ENCODE measurements around the gene CCR2. TPM values are rescaled to one million over a fixed set of nuclear protein-coding genes. Genes with fewer than 3 reads are reported as not detected.
"Not testable (repeated sequence)": the region's sequence is repeated elsewhere in the genome, so short reads cannot be mapped to it uniquely, and the experiment has no call there.

The CCR2 gene
- total and polyA plus RNA-seq, 7 donors: 0.69 to 3.1 (median 1.6) TPM

DNA sequence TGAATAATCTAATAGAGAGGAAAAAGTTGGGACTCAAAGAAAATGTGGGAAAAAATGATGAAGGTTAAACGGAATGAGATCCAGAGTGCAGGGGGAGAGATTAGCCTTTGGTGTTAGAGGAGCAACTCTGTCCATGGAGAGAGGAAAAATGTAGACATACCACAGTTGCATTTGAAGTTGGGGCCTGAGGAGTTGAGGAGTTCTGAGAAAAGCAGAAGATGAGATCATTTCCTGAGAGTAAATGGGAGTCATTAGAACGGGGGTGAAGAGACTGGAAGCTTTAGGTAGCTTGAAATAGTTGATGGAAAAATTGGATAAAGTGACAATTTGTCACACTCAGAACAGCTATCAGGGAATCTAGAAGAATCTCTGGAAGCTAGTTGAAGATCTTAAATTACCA is 45.6 kb downstream of the CCR2 start:
- intact Hi-C loops (cut with DNase I): no loop called here
- 64 to 84% methylated on average over 2 of the region's 2 CpGs for WGBS, 2 donors

DNA sequence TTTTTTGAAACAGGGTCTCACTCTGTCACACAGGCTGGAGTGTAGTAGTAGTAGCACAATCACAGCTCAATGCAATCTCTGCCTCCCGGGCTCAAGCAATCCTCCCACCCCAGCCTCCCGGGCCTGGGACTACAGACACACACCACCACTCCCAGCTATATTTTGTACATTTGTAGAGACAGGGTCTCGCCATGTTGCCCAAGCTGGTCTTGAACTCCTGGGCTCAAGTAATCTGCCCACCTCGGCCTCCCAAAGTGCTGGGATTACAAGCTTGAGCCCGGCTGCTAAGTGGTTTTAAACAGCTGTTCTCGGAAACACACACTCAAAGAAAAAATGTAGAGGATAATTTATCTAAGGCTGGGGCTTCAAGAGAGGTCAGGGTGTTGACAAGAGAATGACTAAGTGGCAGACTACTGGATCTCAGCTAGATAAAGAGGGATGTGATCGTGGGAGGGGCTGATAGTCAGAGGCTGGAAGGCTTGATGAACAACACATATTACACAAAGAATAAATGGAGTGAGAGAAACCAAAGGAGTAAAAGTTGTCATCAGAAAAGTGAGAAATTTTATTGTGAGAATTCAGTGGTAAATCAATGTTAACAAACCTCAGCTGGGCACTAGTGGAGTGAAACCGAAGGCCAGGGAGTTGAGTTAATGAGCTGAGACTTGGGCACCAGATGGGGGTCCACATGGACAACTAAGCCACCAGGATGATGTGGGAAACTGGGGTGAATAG is 46.3 kb downstream of the CCR2 start:
- H3K36me3 ChIP-seq: no peaks in the 10 kb centered on the region
- WGBS, 2 donors: 84 to 86% methylated on average over 8 of the region's 8 CpGs
- H3K4me3 ChIP-seq: no peak overlapping the region
- no peaks in the 10 kb centered on the region for H3K4me1 ChIP-seq
- no peak overlapping the region for H3K27ac ChIP-seq
- intact Hi-C loops (cut with DNase I): no loop called here
- DNase-seq: no peak
- no peaks in the 10 kb centered on the region for H3K27me3 ChIP-seq
- TF ChIP-seq EP300 (IDR thresholded peaks at IDR 0.05) (no peak), POLR2AphosphoS5 (IDR thresholded peaks at IDR 0.05) (no peak), POLR2A (IDR thresholded peaks at IDR 0.05) (no peak)
- TF ChIP-seq, protein P1, sequence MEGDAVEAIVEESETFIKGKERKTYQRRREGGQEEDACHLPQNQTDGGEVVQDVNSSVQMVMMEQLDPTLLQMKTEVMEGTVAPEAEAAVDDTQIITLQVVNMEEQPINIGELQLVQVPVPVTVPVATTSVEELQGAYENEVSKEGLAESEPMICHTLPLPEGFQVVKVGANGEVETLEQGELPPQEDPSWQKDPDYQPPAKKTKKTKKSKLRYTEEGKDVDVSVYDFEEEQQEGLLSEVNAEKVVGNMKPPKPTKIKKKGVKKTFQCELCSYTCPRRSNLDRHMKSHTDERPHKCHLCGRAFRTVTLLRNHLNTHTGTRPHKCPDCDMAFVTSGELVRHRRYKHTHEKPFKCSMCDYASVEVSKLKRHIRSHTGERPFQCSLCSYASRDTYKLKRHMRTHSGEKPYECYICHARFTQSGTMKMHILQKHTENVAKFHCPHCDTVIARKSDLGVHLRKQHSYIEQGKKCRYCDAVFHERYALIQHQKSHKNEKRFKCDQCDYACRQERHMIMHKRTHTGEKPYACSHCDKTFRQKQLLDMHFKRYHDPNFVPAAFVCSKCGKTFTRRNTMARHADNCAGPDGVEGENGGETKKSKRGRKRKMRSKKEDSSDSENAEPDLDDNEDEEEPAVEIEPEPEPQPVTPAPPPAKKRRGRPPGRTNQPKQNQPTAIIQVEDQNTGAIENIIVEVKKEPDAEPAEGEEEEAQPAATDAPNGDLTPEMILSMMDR (IDR thresholded peaks at IDR 0.05): no peak
- no peaks in the 10 kb centered on the region for H3K9me3 ChIP-seq

More for the DNA sequence above, 45.6 kb downstream of the CCR2 start:
- TF ChIP-seq POLR2A (IDR thresholded peaks at IDR 0.05) (no peak), EP300 (IDR thresholded peaks at IDR 0.05) (no peak), POLR2AphosphoS5 (IDR thresholded peaks at IDR 0.05) (no peak)
- TF ChIP-seq, protein P1 (IDR thresholded peaks at IDR 0.05): no peak
- Histone ChIP-seq H3K4me1 (no peaks in the 10 kb centered on the region), H3K9me3 (no peaks in the 10 kb centered on the region), H3K27ac (no peak overlapping the region), H3K4me3 (no peak overlapping the region), H3K36me3 (no peaks in the 10 kb centered on the region), H3K27me3 (no peaks in the 10 kb centered on the region)
- DNase-seq: no peak

DNA sequence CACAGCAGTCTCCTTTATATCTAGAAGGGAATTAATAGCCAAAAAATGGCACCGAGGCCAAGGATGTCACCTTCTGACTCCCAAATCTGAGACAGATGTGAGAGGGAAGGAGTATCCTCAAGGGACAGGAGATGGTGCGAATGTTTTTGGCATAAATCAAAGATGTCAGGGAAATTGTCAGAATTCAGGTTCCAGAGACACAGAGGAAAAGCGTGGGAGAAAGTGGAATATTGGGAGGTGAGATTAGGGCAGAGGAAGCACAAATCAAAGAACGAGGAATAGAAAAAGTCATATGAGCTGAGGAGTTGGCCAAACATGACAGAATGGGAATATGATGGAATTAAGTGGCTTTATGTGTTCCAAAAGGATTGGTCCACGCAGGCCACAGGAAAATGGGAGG is 46.9 kb downstream of the CCR2 start:
- TF ChIP-seq POLR2AphosphoS5 (IDR thresholded peaks at IDR 0.05): no peak
- TF ChIP-seq, protein P1 (IDR thresholded peaks at IDR 0.05): no peak
- TF ChIP-seq POLR2A (IDR thresholded peaks at IDR 0.05): no peak
- TF ChIP-seq EP300 (IDR thresholded peaks at IDR 0.05): no peak
- H3K27me3 ChIP-seq: no peaks in the 10 kb centered on the region
- no peak overlapping the region for H3K4me3 ChIP-seq
- H3K4me1 ChIP-seq: no peaks in the 10 kb centered on the region
- no peaks in the 10 kb centered on the region for H3K36me3 ChIP-seq
- intact Hi-C loops (cut with DNase I): no loop called here
- 95% methylated on average over 5 of the region's 5 CpGs for WGBS, 2 donors
- DNase-seq: no peak
- no peaks in the 10 kb centered on the region for H3K9me3 ChIP-seq
- H3K27ac ChIP-seq: no peak overlapping the region

DNA sequence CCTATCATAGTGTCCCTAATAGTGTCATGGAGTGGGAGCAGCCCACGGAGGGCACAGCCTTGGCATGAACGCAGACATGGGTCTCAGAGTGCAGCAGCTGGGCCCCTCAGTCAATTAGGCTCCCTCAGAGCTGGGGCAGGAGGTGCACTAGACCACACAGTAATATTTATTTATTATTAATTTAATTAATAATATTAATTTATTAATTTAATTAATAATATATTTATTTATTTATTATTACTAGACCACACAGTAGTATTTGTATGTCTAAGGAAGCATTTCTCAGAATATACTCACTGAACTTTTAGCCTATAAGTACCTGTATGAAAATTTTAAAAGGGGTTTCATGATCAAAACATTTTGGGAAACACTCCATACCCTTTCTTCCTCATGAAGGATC is 47.7 kb downstream of the CCR2 start:
- intact Hi-C loops (cut with DNase I): no loop called here
- TF ChIP-seq POLR2AphosphoS5 (IDR thresholded peaks at IDR 0.05): no peak
- no peak for TF ChIP-seq POLR2A (IDR thresholded peaks at IDR 0.05)
- TF ChIP-seq EP300 (IDR thresholded peaks at IDR 0.05): no peak
- TF ChIP-seq, protein P1 (IDR thresholded peaks at IDR 0.05): no peak
- Histone ChIP-seq H3K27ac (no peak overlapping the region), H3K4me1 (no peaks in the 10 kb centered on the region), H3K9me3 (no peaks in the 10 kb centered on the region), H3K4me3 (no peak overlapping the region), H3K27me3 (no peaks in the 10 kb centered on the region), H3K36me3 (no peaks in the 10 kb centered on the region)
- WGBS, 2 donors: 94 to 99% methylated on average over 2 of the region's 2 CpGs
- DNase-seq: no peak

DNA sequence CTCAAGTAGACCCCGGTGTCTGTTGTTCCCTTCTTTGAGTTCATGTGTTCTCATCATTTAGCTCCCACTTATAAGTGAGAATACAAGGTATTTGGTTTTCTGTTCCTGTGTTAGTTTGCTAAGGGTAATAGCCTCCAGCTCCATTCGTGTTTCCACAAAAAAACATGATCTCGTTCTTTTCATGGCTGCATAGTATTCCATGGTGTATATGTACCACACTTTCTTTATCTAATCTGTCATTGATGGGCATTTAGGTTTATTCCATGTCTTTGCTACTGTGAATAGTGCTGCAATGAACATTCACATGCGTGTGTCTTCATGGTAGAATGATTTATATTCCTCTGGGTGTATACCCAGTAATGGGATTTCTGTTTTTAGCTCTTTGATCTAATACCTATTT is 49.0 kb downstream of the CCR2 start:
- 97 to 98% methylated on average over 4 of the region's 4 CpGs for WGBS, 2 donors

More for the DNA sequence above, 49.0 kb downstream of the CCR2 start:
- H3K9me3 ChIP-seq; H3K27ac ChIP-seq; H3K27me3 ChIP-seq; DNase-seq; intact Hi-C loops (cut with DNase I); H3K4me3 ChIP-seq; H3K36me3 ChIP-seq; H3K4me1 ChIP-seq: not testable (repeated sequence)
